Measurements from ENCODE around the gene MADCAM1.

- no peak for TF ChIP-seq RARB (CRISPR knock-in tag; IDR thresholded peaks at IDR 0.05)
- TF ChIP-seq ZNF565 (CRISPR knock-in tag; conservative IDR thresholded peaks at IDR 0.05; ENCODE audit: low read depth) = no peak
- TF ChIP-seq ZNF8 (CRISPR knock-in tag; IDR thresholded peaks at IDR 0.05) = no peak
- no peak for TF ChIP-seq TCF4 (CRISPR knock-in tag; IDR thresholded peaks at IDR 0.05; ENCODE audit: borderline replicate concordance)
- no peak for TF ChIP-seq GLIS3 (CRISPR knock-in tag; IDR thresholded peaks at IDR 0.05)
- TF ChIP-seq OSR1 (CRISPR knock-in tag; IDR thresholded peaks at IDR 0.05) = no peak
These were observed 4.2 kb upstream of the MADCAM1 start for GRCh38 chr19:492091-492531.
